MCF 10A (cell line): ENCODE measurements around the gene MAB21L4. TPM values are rescaled to one million over a fixed set of nuclear protein-coding genes. Genes with fewer than 3 reads are reported as not detected.

Source experiments
- BruUV-seq: library from RNA; stranded (reverse); fragments of 400-500 nt; replicated peaks from 2 replicates; lab custom pipeline; 2021; lab: Mats Ljungman, UMichigan
- CTCF ChIA-PET: fragments of 300-600 bp; sonication (Branson Sonifier 250); formaldehyde crosslinking; extraction: SDS; loops from one replicate; lab custom pipeline; 2021; ENCODE audit warnings: antibody characterized with exemption, inconsistent platforms; lab: Yijun Ruan, JAX
- POLR2A ChIA-PET: fragments of 300-600, 350-650 bp; sonication (Branson Sonifier 250); formaldehyde crosslinking; extraction: SDS; loops from one replicate; lab custom pipeline; 2020; ENCODE audit warnings: antibody characterized with exemption, inconsistent platforms; lab: Yijun Ruan, JAX
- DNase-seq: peaks from one replicate; pipeline ENCODE4 v3.0.0-alpha.2; 2018; ENCODE audit not compliant: unreplicated experiment
- H3K27ac Mint-ChIP-seq: one replicate; pipeline ENCODE4 v1.8.0; 2022; ENCODE audit warnings: mild to moderate bottlenecking, low read depth, mixed read lengths; ENCODE audit not compliant: unreplicated experiment
- H3K27me3 Mint-ChIP-seq: one replicate; pipeline ENCODE4 v1.8.0; 2022; ENCODE audit warnings: mixed read lengths; ENCODE audit not compliant: insufficient read depth, unreplicated experiment
- H3K36me3 Mint-ChIP-seq: one replicate; pipeline ENCODE4 v1.8.0; 2022; ENCODE audit warnings: mild to moderate bottlenecking, moderate library complexity, mixed read lengths; ENCODE audit not compliant: insufficient read depth, unreplicated experiment
- H3K4me1 Mint-ChIP-seq: one replicate; pipeline ENCODE4 v1.8.0; 2022; ENCODE audit warnings: mixed read lengths; ENCODE audit not compliant: insufficient read depth, unreplicated experiment
- H3K4me3 Mint-ChIP-seq: one replicate; pipeline ENCODE4 v1.8.0; 2022; ENCODE audit warnings: mild to moderate bottlenecking, moderate library complexity, mixed read lengths; ENCODE audit not compliant: unreplicated experiment
- H3K9me3 Mint-ChIP-seq: one replicate; pipeline ENCODE4 v1.8.0; 2022; ENCODE audit warnings: mixed read lengths; ENCODE audit not compliant: unreplicated experiment
- CTCF ChIP-seq: fragments of 200-600 bp; IDR thresholded peaks from one replicate; pipeline ENCODE4 v1.8.0; 2022; ENCODE audit warnings: antibody characterized with exemption, mild to moderate bottlenecking; ENCODE audit not compliant: unreplicated experiment
- intact Hi-C: fragments of 100-400 bp; cut with micrococcal nuclease; formaldehyde crosslinking; loops from 2 replicates; pipeline ENCODE4 v1.14.1; 2022
- total RNA-seq: library from RNA; stranded (reverse); gene quantifications from 2 replicates; pipeline ENCODE4 v1.2.3, GENCODE V29; 2022

Gene MAB21L4
- total RNA-seq, 1 experiment from 2014 or later = not detected

- H3K27me3 Mint-ChIP-seq = no peaks in the 10 kb centered on the region
- intact Hi-C loops = loop anchor here (5.0 to 10.0 kb wide), 3 partner anchors 226 to 363 kb away; partner anchors contain the start of gene PASK
Measured at GRCh38 chr2:240851078-240851991, 44.6 kb downstream of the MAB21L4 start.

GRCh38 chr2:240850756-240851077, 45.2 kb downstream of the MAB21L4 start:
- TF ChIP-seq CTCF = no peak
- Mint-ChIP-seq H3K4me1 (no peaks in the 10 kb centered on the region), H3K36me3 (no peaks in the 10 kb centered on the region), H3K9me3 (peaks cover 8% of the 10 kb centered on the region), H3K4me3 (no peak overlapping the region), H3K27me3 (no peaks in the 10 kb centered on the region), H3K27ac (no peak overlapping the region)
- no TSS peak for BruUV-seq
- CTCF ChIA-PET = interaction anchor here (0.6 to 2.1 kb wide), 13 partner anchors 10 to 1028 kb away, joined by 3 to 25 read pairs (median 4); no protein-coding TSS in a partner anchor
- intact Hi-C loops = loop anchor here (5.0 to 10.0 kb wide), 3 partner anchors 227 to 364 kb away; partner anchors contain the start of gene PASK
- DNase-seq = no peak
- POLR2A ChIA-PET = interaction anchor here (1.1 to 1.4 kb wide), 3 partner anchors 228 to 300 kb away, joined by 3 read pairs; partner anchors contain the start of genes PASK and PPP1R7

More at GRCh38 chr2:240851078-240851991, 44.6 kb downstream of the MAB21L4 start:
- no peak overlapping the region for H3K27ac Mint-ChIP-seq
- ChIA-PET POLR2A (interaction anchor here (0.9 to 1.4 kb wide), 4 partner anchors 227 to 300 kb away, joined by 3 read pairs; partner anchors contain the start of genes PASK and PPP1R7), CTCF (interaction anchor here (0.5 to 2.1 kb wide), 29 partner anchors 10 to 1028 kb away, joined by 3 to 25 read pairs (median 4); partner anchors contain the start of gene AGXT)
- BruUV-seq = no TSS peak
- no peaks in the 10 kb centered on the region for H3K36me3 Mint-ChIP-seq
- peaks cover 8% of the 10 kb centered on the region for H3K9me3 Mint-ChIP-seq
- H3K4me1 Mint-ChIP-seq = no peaks in the 10 kb centered on the region
- peak; percentile 96 for TF ChIP-seq CTCF
- peak; percentile 80 for DNase-seq
- no peak overlapping the region for H3K4me3 Mint-ChIP-seq

- no peak overlapping the region for H3K27ac Mint-ChIP-seq
- ChIA-PET CTCF (interaction anchor here (0.6 to 1.2 kb wide), 6 partner anchors 10 to 883 kb away, joined by 3 to 5 read pairs (median 3); no protein-coding TSS in a partner anchor), POLR2A (interaction anchor here (0.7 kb wide), 1 partner anchor 11 kb away, joined by 3 read pairs; no protein-coding TSS in a partner anchor)
- H3K4me1 Mint-ChIP-seq = no peaks in the 10 kb centered on the region
- DNase-seq = no peak
- no TSS peak for BruUV-seq
- intact Hi-C loops = loop anchor here (5.0 to 10.0 kb wide), 3 partner anchors 227 to 365 kb away; partner anchors contain the start of gene PASK
- TF ChIP-seq CTCF = no peak
- H3K9me3 Mint-ChIP-seq = peaks cover 8% of the 10 kb centered on the region
- no peak overlapping the region for H3K4me3 Mint-ChIP-seq
- no peaks in the 10 kb centered on the region for H3K36me3 Mint-ChIP-seq
- peaks cover 7% of the 10 kb centered on the region for H3K27me3 Mint-ChIP-seq
Measured at GRCh38 chr2:240850026-240850425, 45.9 kb downstream of the MAB21L4 start.
